HG02642 (cell line): Measurements from ENCODE around the gene SPATA7.

ENCODE experiments used
- ATAC-seq: cut with Tn5 transposase; IDR thresholded peaks from one replicate; pipeline ENCODE4 v1.9.1; 2021; ENCODE audit warnings: mild to moderate bottlenecking; ENCODE audit not compliant: unreplicated experiment, poor library complexity

SPATA7 gene

DNA sequence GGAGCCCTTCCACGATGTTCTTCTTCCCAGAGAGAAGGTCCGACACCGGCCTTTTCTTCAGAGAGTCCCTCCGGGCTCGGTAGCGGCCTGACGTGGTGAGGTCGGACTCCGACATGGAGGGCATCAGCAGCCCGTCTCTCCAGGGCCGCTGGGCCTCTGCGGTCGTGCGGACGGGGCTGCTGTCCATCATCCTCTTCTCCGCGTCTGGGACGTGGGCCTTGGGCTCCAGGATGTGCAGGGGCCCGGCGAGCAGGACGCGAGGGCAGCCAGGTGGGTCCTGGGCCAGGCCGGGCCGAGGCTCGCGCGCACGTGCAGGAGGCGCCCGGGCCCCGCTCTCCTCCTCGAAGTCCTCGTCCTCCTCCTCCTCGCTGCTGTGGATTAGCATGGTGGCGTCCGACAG lies 93.5 kb downstream of the SPATA7 start:
- no peak for ATAC-seq

DNA sequence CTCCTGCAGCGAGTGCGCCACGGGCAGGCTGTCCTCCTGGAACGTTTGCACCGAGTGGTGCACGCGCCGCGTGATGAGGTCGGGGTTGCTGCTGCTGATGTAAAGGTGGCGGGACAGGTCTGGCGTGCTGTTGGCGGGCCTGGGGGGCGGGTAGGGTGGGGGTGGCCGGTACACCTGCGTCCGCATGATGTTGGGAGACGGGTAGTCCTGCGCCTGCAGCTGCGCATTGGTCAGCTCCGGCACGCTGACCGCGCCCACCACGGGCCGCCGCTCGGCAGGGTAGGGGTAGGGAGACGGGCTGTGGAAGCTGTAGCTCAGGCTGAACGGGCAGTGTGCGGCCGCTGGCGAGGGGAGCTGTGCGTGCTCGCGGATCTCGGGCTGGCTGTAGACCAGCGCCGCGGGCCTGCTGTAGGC lies 94.1 kb downstream of the SPATA7 start:
- ATAC-seq = no peak

GRCh38 chr14:88481059-88481458 lies 95.6 kb downstream of the SPATA7 start:
- no peak for ATAC-seq

DNA sequence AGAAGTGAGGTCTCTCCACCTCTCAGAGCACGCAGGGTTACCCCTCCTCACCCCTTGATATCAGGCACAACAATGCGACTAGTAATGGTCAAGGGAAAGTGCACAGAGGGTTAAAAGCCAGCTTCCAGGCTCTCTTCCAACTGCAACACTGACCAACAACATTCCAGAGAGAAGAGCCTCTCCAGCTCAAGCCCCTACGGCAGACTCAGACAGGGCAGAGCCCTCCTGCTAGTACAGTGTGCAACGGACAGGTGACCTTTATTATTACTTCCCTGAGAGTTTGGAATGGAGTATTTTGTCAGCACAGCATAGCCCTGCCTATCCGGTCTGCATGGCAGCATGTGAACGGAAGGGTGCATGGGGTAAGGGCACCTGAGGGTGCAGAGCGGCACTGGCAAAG lies 96.3 kb downstream of the SPATA7 start:
- no peak for ATAC-seq

DNA sequence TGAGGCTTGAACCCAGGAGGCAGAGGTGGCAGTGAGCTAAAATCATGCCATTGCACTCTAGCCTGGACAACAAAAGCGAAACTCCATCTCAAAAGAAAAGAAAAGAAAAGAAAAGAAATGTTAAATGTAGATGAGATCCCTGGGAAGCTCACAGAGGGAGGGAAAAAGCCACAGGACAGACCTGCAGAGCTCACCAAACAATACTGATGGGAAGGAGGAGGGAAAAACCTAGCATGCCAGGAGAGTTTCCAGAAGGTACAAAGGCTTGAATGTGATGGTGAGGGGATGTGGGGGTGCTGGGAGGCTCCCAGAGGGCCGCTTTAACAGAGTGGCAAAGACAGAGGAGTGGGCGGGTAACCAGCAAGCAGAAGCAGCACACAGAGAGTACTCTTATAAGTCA lies 97.1 kb downstream of the SPATA7 start:
- ATAC-seq = no peak
